HG03135 (cell line): Measurements from ENCODE around the gene ATG9B.

ENCODE experiments used
- ATAC-seq: cut with Tn5 transposase; IDR thresholded peaks from one replicate; pipeline ENCODE4 v1.9.1; 2021; ENCODE audit warnings: mild to moderate bottlenecking, moderate library complexity; ENCODE audit not compliant: unreplicated experiment

ATG9B gene

GRCh38 chr7:150971242-150972022 is 52.9 kb downstream of the ATG9B start:
- no peak for ATAC-seq

- no peak for ATAC-seq
These were observed 53.9 kb downstream of the ATG9B start for GRCh38 chr7:150970424-150970823.

GRCh38 chr7:150969475-150969874 is 54.8 kb downstream of the ATG9B start:
- ATAC-seq: no peak

GRCh38 chr7:150968734-150969372 is 55.4 kb downstream of the ATG9B start:
- ATAC-seq: no peak

- no peak for ATAC-seq
These were observed 56.1 kb downstream of the ATG9B start for GRCh38 chr7:150968056-150968733.

GRCh38 chr7:150967349-150967748 is 56.9 kb downstream of the ATG9B start:
- ATAC-seq: no peak

- ATAC-seq: no peak
These were observed 58.3 kb downstream of the ATG9B start for GRCh38 chr7:150966002-150966401.

- no peak for ATAC-seq
These were observed 58.9 kb downstream of the ATG9B start for GRCh38 chr7:150965273-150965830.
